Right kidney (tissue), 1 donor: ENCODE data around the gene NFS1.
"Not testable (repeated sequence)": the region's sequence is repeated elsewhere in the genome, so short reads cannot be mapped to it uniquely, and the experiment has no call there.

Experiments
- DNase-seq: peaks from one replicate; pipeline ENCODE4 v3.0.0-alpha.2; 2016

The NFS1 gene

GRCh38 chr20:35730583-35731468 is 31.7 kb upstream of the NFS1 start:
- DNase-seq, result no peak

- no peak for DNase-seq
Measured at GRCh38 chr20:35729836-35730582, 30.9 kb upstream of the NFS1 start.

GRCh38 chr20:35729283-35729807 is 30.2 kb upstream of the NFS1 start:
- no peak for DNase-seq

- no peak for DNase-seq
Measured at GRCh38 chr20:35726842-35727711, 27.9 kb upstream of the NFS1 start.

- DNase-seq, result no peak
Measured at GRCh38 chr20:35724321-35725230, 25.4 kb upstream of the NFS1 start.

GRCh38 chr20:35723652-35724320 is 24.6 kb upstream of the NFS1 start:
- not testable (repeated sequence) for DNase-seq

GRCh38 chr20:35723275-35723639 is 24.1 kb upstream of the NFS1 start:
- DNase-seq, result not testable (repeated sequence)

- no peak for DNase-seq
Measured at GRCh38 chr20:35721621-35722020, 22.5 kb upstream of the NFS1 start.

GRCh38 chr20:35721219-35721618 is 22.1 kb upstream of the NFS1 start:
- DNase-seq, result no peak

GRCh38 chr20:35720165-35721123 is 21.3 kb upstream of the NFS1 start:
- no peak for DNase-seq

GRCh38 chr20:35719717-35720116 is 20.6 kb upstream of the NFS1 start:
- no peak for DNase-seq

- DNase-seq, result no peak
Measured at GRCh38 chr20:35718972-35719635, 20.0 kb upstream of the NFS1 start.

GRCh38 chr20:35718321-35718720 is 19.2 kb upstream of the NFS1 start:
- DNase-seq, result not testable (repeated sequence)

- no peak for DNase-seq
Measured at GRCh38 chr20:35716330-35716729, 17.2 kb upstream of the NFS1 start.

- no peak for DNase-seq
Measured at GRCh38 chr20:35715652-35716051, 16.5 kb upstream of the NFS1 start.

- no peak for DNase-seq
Measured at GRCh38 chr20:35714127-35714526, 15.0 kb upstream of the NFS1 start.

GRCh38 chr20:35713120-35713519 is 14.0 kb upstream of the NFS1 start:
- not testable (repeated sequence) for DNase-seq

GRCh38 chr20:35711588-35712209 is 12.5 kb upstream of the NFS1 start:
- no peak for DNase-seq
